Muscle layer of duodenum (tissue), 2 donors: ENCODE data around the gene ADGRG2.
A peak's percentile ranks its signal among the peaks of the same experiment; 100 is the strongest.

Source experiments
- H3K27ac ChIP-seq: one replicate; pipeline ENCODE4 v1.7.0; 2013; ENCODE audit warnings: mild to moderate bottlenecking, low read length
- H3K27me3 ChIP-seq: one replicate; pipeline ENCODE4 v1.7.0; 2013; ENCODE audit warnings: low read depth, mild to moderate bottlenecking, control low read depth, low read length
- H3K36me3 ChIP-seq, 2 donors: one replicate each; pipeline ENCODE4 v1.7.0; 2013; ENCODE audit warnings: low read length in 2 of 2, control low read depth in 1 of 2, mild to moderate bottlenecking in 1 of 2; ENCODE audit not compliant: insufficient read depth in 2 of 2, control insufficient read depth in 1 of 2
- H3K4me1 ChIP-seq, 2 donors: one replicate each; pipeline ENCODE4 v1.7.0; 2013; ENCODE audit warnings: low read length in 2 of 2, mild to moderate bottlenecking in 2 of 2, control low read depth in 1 of 2, moderate library complexity in 1 of 2; ENCODE audit not compliant: insufficient read depth in 2 of 2, control insufficient read depth in 1 of 2
- H3K4me3 ChIP-seq, 2 donors: one replicate each; pipeline ENCODE4 v1.7.0; 2013; ENCODE audit warnings: low read length in 2 of 2, low read depth in 1 of 2, mild to moderate bottlenecking in 1 of 2
- H3K9me3 ChIP-seq, 2 donors: one replicate each; pipeline ENCODE4 v1.7.0; 2013; ENCODE audit warnings: low read length in 2 of 2, control low read depth in 1 of 2, mild to moderate bottlenecking in 1 of 2; ENCODE audit not compliant: control insufficient read depth in 1 of 2
- donor health status: healthy.

The ADGRG2 gene

DNA sequence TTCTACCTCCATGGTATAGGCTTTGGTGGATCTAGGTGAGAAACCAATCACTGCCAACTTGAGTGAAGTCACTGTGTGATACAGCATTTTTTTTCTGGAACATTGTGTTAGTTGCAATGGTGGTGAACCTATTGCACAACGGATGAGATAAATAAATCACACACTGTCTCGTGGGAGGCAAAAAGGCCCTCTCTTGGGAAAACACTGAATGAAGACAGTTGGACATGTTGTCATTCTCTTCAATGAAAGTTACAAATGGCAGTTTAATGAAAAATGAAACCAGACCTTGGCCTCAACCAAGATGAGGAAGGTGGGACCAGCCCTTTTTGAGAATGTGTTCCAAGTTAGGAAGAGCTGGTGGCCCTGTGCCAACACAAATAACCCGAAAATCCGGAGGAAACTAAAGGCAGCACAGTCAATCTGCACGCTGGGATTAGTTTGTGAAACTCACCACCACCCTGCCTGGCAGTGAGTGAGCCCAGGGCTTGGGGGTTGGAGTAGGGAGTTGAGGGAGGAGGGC, 5.4 kb upstream of the ADGRG2 start:
- Histone ChIP-seq H3K4me3 (no peak overlapping the region), H3K27me3 (no peaks in the 10 kb centered on the region), H3K4me1 (no peaks in the 10 kb centered on the region), H3K36me3 (no peaks in the 10 kb centered on the region), H3K9me3 (no peaks in the 10 kb centered on the region), H3K27ac (no peak overlapping the region)

GRCh38 chrX:19122641-19123009, 357 bp upstream of the ADGRG2 start:
- H3K4me1 ChIP-seq = no peaks in the 10 kb centered on the region
- H3K4me3 ChIP-seq = no peak overlapping the region
- no peaks in the 10 kb centered on the region for H3K9me3 ChIP-seq
- H3K27ac ChIP-seq = no peak overlapping the region
- H3K27me3 ChIP-seq = no peaks in the 10 kb centered on the region
- no peaks in the 10 kb centered on the region for H3K36me3 ChIP-seq

DNA sequence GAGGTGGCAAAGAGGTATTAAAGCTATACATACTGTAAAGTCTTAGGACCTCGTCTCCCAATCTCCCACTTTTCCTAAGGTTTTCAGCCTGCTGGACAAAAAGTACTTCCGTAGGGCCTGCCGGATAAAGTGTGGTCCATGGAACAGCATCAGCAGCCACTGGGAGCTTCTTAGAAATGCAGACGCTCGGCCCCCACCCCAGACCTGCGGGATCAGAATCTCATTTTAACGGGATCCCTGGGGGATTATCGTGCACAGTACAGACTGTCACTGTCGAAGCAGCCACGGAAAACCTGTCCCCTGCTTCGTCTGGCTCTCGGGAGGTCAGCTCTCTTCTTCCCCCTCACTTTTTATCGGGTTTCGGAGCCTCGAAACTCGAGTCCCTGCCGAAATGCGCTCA, 802 bp downstream of the ADGRG2 start:
- Histone ChIP-seq H3K27me3 (no peaks in the 10 kb centered on the region), H3K9me3 (no peaks in the 10 kb centered on the region), H3K27ac (no peak overlapping the region), H3K4me3 (peak overlapping the region in 1 of 2 donors; percentile 51), H3K36me3 (no peaks in the 10 kb centered on the region), H3K4me1 (no peaks in the 10 kb centered on the region)

GRCh38 chrX:19110642-19111041, 11.6 kb downstream of the ADGRG2 start:
- H3K36me3 ChIP-seq = no peaks in the 10 kb centered on the region
- H3K9me3 ChIP-seq = no peaks in the 10 kb centered on the region
- no peak overlapping the region for H3K4me3 ChIP-seq
- H3K27me3 ChIP-seq = no peaks in the 10 kb centered on the region
- no peak overlapping the region for H3K27ac ChIP-seq
- no peaks in the 10 kb centered on the region for H3K4me1 ChIP-seq

DNA sequence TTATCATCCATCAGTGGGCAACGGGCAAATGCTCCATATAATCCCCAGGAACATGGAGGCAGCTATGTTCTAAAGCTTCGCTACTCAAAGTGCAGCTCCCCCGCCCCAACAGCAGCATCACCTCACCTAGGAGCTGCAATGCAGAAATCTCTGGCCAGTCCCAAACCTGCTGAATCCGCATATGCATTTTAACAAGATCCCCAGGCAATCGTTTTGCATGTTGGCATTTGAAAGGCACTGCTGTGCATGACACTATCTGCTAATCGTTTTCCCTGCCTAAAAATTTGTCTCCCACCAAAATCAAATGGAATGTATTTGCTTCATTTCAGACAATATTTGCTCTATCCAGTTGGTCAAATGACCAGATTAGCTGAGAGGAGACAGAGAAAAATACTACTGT, 15.2 kb downstream of the ADGRG2 start:
- Histone ChIP-seq H3K36me3 (no peaks in the 10 kb centered on the region), H3K27ac (no peak overlapping the region), H3K4me1 (no peaks in the 10 kb centered on the region), H3K27me3 (no peaks in the 10 kb centered on the region), H3K4me3 (no peak overlapping the region), H3K9me3 (no peaks in the 10 kb centered on the region)

- H3K4me3 ChIP-seq = no peak overlapping the region
- H3K36me3 ChIP-seq = no peaks in the 10 kb centered on the region
- H3K27me3 ChIP-seq = no peaks in the 10 kb centered on the region
- no peak overlapping the region for H3K27ac ChIP-seq
- H3K4me1 ChIP-seq = no peaks in the 10 kb centered on the region
- no peaks in the 10 kb centered on the region for H3K9me3 ChIP-seq
Measured at GRCh38 chrX:19100586-19100985, 21.7 kb downstream of the ADGRG2 start.

- Histone ChIP-seq H3K9me3 (no peaks in the 10 kb centered on the region), H3K4me1 (no peaks in the 10 kb centered on the region), H3K27ac (no peak overlapping the region), H3K36me3 (no peaks in the 10 kb centered on the region), H3K4me3 (no peak overlapping the region), H3K27me3 (no peaks in the 10 kb centered on the region)
Measured at GRCh38 chrX:19097553-19098283, 24.6 kb downstream of the ADGRG2 start.

GRCh38 chrX:19096586-19096985, 25.7 kb downstream of the ADGRG2 start:
- H3K27me3 ChIP-seq = no peaks in the 10 kb centered on the region
- no peak overlapping the region for H3K27ac ChIP-seq
- H3K4me1 ChIP-seq = no peaks in the 10 kb centered on the region
- H3K9me3 ChIP-seq = no peaks in the 10 kb centered on the region
- no peaks in the 10 kb centered on the region for H3K36me3 ChIP-seq
- no peak overlapping the region for H3K4me3 ChIP-seq

DNA sequence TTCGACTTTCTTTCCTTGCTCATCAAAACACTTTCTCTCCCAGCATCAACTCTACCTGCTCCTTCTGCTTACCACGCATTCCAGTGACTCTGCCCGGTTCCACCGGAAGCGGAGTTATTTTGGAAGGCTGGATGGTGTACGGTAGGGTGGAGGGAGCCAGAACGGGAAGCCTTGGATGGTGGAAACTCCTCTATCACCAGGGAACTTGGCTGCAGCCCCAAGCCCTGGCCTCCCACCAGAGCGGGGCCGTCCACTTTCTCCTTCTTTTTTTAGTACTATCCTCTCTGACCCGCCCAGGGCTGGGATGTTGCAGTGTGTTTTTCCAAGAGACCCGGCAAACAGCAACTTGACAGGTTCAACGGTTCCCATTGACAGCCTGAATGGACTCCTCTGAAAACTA, 27.6 kb downstream of the ADGRG2 start:
- no peak overlapping the region for H3K4me3 ChIP-seq
- H3K36me3 ChIP-seq = no peaks in the 10 kb centered on the region
- H3K27me3 ChIP-seq = no peaks in the 10 kb centered on the region
- H3K27ac ChIP-seq = no peak overlapping the region
- H3K4me1 ChIP-seq = no peaks in the 10 kb centered on the region
- H3K9me3 ChIP-seq = peaks cover 0 to 3% of the 10 kb centered on the region in 2 donors

GRCh38 chrX:19091596-19091995, 30.7 kb downstream of the ADGRG2 start:
- Histone ChIP-seq H3K27ac (no peak overlapping the region), H3K9me3 (peaks cover 0 to 16% of the 10 kb centered on the region in 2 donors), H3K27me3 (no peaks in the 10 kb centered on the region), H3K4me1 (no peaks in the 10 kb centered on the region), H3K36me3 (no peaks in the 10 kb centered on the region), H3K4me3 (no peak overlapping the region)

DNA sequence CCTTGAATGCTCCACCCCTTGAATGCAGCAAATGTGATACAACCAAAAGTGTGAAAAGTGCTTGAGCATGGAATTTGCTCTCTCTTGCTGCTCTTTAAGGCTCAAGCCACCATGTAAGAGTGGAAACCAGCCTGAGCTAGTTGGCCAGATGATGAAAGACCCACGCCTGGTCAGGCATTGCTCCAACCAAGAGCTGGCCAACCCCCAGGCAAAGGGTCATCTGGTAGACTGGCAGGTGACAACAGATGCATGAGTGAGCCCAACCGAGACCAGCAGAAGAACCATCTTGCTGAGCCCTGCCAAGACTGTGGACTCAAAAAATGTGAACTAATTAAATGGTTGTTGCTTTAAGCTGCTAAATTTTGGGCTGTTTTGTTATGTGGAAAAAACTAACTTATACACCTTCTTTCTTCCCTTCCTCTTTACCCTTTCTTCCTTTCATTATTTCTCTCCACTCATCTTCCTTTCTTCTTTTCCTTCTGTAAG, 32.7 kb downstream of the ADGRG2 start:
- Histone ChIP-seq H3K36me3 (no peaks in the 10 kb centered on the region), H3K9me3 (peaks cover 0 to 17% of the 10 kb centered on the region in 2 donors), H3K27ac (no peak overlapping the region), H3K4me3 (no peak overlapping the region), H3K27me3 (no peaks in the 10 kb centered on the region), H3K4me1 (no peaks in the 10 kb centered on the region)
